Erythroblast (primary cell): ENCODE results near the gene EMC1.

Experiments used
- GATA1 ChIP-seq: IDR thresholded peaks from 2 replicates; pipeline ENCODE4 v1.6.1; 2011; ENCODE audit warnings: low read depth, mild to moderate bottlenecking, control low read depth, low read length, moderate library complexity
- POLR2A ChIP-seq: IDR thresholded peaks from 2 replicates; pipeline ENCODE4 v1.6.1; 2011; ENCODE audit warnings: mild to moderate bottlenecking, low read length

DNA sequence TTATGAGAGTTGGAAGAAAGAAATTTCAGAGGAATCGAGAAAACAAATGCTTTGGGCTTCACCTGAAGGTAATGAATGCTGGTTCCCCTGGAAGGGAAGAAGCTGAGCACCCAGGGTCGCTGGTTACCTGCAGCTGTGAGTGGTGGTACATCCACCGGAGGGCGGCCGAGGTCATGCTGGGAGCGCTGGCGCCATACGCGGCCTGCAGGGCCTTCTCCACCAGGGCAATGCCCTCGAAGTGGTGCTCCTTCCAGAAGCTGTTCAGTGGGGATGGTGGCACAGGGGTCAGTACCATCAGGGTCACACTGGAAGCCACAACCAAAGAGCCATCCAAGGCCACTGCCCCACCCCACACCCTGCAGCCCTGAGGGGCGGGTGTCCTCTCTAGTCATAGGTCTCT is 17.1 kb upstream of the EMC1 start:
- TF ChIP-seq POLR2A: no peak
- TF ChIP-seq GATA1: no peak
